Astrocyte of the spinal cord (primary cell): ENCODE data around the gene SMC1B.
"Not testable (repeated sequence)": the region's sequence is repeated elsewhere in the genome, so short reads cannot be mapped to it uniquely, and the experiment has no call there.

Experiments used
- DNase-seq: peaks from one replicate; pipeline ENCODE4 v3.0.0; 2011; ENCODE audit warnings: low read depth, low spot score
- H3K4me3 ChIP-seq: 2 replicates; pipeline ENCODE4 v1.5.1; 2011; ENCODE audit warnings: low read depth, mild to moderate bottlenecking, low read length, moderate library complexity
- CTCF ChIP-seq: IDR thresholded peaks from 2 replicates; pipeline ENCODE4 v1.5.1; 2012; ENCODE audit warnings: low read depth, mild to moderate bottlenecking, low read length, inconsistent platforms
- in situ Hi-C: cut with HindIII; loops from 2 replicates; pipeline ENCODE4 v1.10.0; 2017; ENCODE audit warnings: low sequenced_read_pairs

Gene SMC1B

DNA sequence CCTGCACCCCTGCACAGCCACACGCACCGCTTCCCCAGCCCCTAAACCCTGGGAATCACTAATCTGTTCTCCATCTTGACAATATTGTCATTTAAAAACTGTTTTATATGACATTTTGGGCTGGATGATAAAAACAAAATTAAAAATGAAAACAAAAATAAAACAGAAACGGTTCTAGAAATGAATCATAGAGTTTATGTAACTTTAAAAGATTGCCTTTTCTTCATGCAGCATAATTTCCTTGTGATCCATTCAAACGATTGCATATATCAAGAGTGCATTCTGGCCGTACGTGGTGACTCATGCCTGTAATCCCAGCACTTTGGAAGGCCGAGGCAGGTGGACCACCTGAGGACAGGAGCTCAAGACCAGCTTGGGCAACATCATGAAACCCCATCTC, 110.2 kb downstream of the SMC1B start:
- H3K4me3 ChIP-seq: no peak overlapping the region
- TF ChIP-seq CTCF: no peak
- DNase-seq: no peak
- in situ Hi-C loops: no loop called here

- no peak for DNase-seq
- in situ Hi-C loops: no loop called here
- no peak overlapping the region for H3K4me3 ChIP-seq
- no peak for TF ChIP-seq CTCF
Measured at GRCh38 chr22:45302751-45303150, 110.6 kb downstream of the SMC1B start.

DNA sequence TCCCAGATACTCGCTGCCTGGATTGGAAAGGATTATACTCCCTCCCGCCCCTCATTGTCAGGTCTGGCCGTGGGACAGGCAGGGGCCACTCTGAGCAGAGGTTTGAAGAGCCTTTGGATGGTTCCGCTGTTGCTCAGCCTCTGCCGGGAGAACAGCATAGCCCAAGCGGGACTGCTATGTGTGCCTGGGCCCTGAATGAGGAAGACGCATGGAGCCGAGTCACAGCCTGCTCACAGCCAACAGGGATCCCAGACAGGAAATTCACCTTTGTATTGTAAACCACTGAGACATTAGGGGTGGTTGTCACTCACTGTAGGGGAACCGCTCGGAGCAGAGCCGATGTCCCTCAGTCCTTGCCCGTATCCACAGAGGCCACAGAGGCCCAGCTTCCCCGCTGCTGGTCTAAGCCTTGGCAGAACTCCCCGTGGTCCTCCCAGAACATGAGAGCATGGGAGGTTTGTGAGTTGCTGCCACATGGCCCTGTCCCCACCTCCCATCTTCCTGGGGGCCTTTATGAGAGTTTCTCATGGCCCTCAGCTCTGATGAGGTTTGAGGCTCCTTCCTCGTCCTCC, 114.4 kb downstream of the SMC1B start:
- no peak overlapping the region for H3K4me3 ChIP-seq
- DNase-seq: no peak
- TF ChIP-seq CTCF: no peak
- in situ Hi-C loops: no loop called here

DNA sequence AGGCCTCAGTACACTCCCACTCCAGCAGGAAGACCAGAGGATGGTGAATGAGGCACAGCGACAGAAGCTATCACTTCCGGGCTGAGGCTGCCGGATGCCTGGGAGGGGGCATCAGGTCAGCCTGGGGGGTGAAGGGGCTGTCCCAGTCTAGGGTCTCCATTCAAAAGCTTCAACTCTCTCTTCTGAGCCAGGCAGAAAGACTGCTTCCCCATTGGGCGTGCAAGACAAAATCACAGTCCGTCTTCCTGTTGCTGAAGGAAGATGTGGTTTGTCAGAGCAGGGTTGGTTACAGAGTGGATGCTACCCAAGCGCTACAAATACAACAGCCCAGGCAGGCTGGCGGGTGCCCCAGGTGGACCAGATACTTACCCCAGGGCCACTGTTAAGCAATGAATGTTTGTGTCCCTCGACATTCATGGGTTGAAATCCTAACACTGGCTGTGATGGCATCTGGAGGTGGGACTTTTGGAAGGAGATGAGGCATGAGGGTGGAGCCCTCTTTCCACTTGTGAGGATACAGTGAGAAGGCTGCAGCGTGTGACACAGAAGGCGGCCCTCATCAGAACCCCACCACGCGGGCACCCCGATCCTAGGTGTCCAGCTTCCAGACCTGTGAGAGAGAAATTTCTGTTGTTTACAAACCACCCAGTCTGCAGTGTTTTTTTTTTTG, 116.6 kb downstream of the SMC1B start:
- no peak overlapping the region for H3K4me3 ChIP-seq

DNA sequence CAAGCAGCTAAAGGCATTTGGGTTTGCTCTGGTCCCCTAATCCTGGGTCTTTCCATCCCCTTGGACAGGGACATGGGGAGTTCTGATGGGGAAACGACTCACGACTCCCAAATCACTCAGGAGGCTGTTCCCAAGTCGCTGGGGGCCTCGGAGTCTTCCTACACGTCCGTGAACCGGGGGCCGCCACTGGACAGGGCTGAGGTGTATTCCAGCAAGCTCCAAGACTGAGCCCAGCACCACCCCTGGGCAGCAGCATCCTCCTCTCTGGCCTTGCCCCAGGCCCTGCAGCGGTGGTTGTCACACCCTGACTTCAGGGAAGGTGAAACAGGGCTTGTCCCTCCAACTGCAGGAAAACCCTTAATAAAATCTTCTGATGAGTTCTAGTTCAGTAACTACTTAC, 117.9 kb downstream of the SMC1B start:
- in situ Hi-C loops: no loop called here
- no peak for DNase-seq
- TF ChIP-seq CTCF: no peak
- H3K4me3 ChIP-seq: no peak overlapping the region

More for the DNA sequence above, 116.6 kb downstream of the SMC1B start:
- DNase-seq: no peak
- in situ Hi-C loops: no loop called here
- TF ChIP-seq CTCF: no peak

DNA sequence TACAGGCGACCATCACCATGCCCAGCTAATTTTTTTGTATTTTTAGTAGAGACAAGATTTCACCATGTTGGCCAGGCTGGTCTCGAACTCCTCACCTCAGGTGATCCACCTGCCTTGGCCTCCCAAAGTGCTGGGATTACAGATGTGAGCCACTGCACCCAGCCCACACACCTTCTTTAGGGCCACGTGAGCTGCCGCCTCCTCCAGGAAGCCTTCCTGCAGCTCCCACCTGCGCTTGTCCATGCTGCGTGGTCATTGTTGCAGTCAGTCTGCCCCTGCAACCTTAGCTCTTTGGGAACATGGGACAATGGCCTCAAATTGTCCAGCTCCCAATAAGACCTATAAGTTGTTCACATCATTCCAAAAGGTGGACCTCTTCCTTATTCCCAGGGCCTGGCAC, 118.4 kb downstream of the SMC1B start:
- in situ Hi-C loops, H3K4me3 ChIP-seq, DNase-seq: not testable (repeated sequence)
